ENCODE results near the gene CLIC5.

Gene CLIC5

GRCh38 chr6:45987856-45988255 is 27.8 kb downstream of the CLIC5 start:
- Histone ChIP-seq H3K27me3 (ENCODE audit: insufficient read depth, low read length) (no peaks in the 10 kb centered on the region), H3K79me1 (ENCODE audit: low read length) (no peaks in the 10 kb centered on the region), H3K27ac (ENCODE audit: low read depth, low read length) (no peak overlapping the region), H3K79me2 (ENCODE audit: control insufficient read depth, insufficient read depth, low read length, poor library complexity) (no peaks in the 10 kb centered on the region), H4K8ac (ENCODE audit: low read depth, low read length) (no peak overlapping the region), H3K23ac (ENCODE audit: low read length) (no peak overlapping the region), H3K4ac (ENCODE audit: low read depth, low read length) (no peak overlapping the region), H3K4me3 (ENCODE audit: low read depth, low read length) (no peak overlapping the region), H2BK120ac (ENCODE audit: insufficient read depth, low read length, poor library complexity) (no peak overlapping the region), H2AFZ (ENCODE audit: insufficient read depth, low read length, poor library complexity) (no peak overlapping the region), H3K4me1 (ENCODE audit: control insufficient read depth in 1 of 2, insufficient read depth in 2 of 2, low read length in 2 of 2) (peaks cover 2 to 7% of the 10 kb centered on the region in 2 experiments), H3K36me3 (ENCODE audit: control insufficient read depth in 1 of 2, insufficient read depth in 2 of 2, low read length in 2 of 2) (no peaks in the 10 kb centered on the region), H3K9ac (ENCODE audit: low read length) (no peak overlapping the region), H4K91ac (ENCODE audit: low read depth, low read length) (no peak overlapping the region), H2BK12ac (ENCODE audit: low read length) (no peak overlapping the region), H2AK5ac (ENCODE audit: low read length) (no peak overlapping the region), H3K9me3 (ENCODE audit: insufficient read depth, low read depth, low read length) (no peaks in the 10 kb centered on the region), H2BK5ac (ENCODE audit: low read depth, low read length, poor library complexity) (no peak overlapping the region), H3K14ac (ENCODE audit: low read length) (no peak overlapping the region), H3K18ac (ENCODE audit: low read length) (no peak overlapping the region), H4K12ac (ENCODE audit: low read depth, low read length) (no peak overlapping the region), H3K4me2 (ENCODE audit: low read length) (no peak overlapping the region)
- peak; percentile 31 to 59 for DNase-seq
- no CpG with 5 or more reads among the region's 1 CpG for WGBS (ENCODE audit: extremely low coverage, insufficient coverage, insufficient read length)

GRCh38 chr6:45986746-45987274 is 28.9 kb downstream of the CLIC5 start:
- Histone ChIP-seq H2BK12ac (ENCODE audit: low read length) (no peak overlapping the region), H3K27me3 (ENCODE audit: insufficient read depth, low read length) (no peaks in the 10 kb centered on the region)

GRCh38 chr6:45984788-45985425 is 30.8 kb downstream of the CLIC5 start:
- no CpG with 5 or more reads among the region's 5 CpGs for WGBS (ENCODE audit: extremely low coverage, insufficient coverage, insufficient read length)

More at GRCh38 chr6:45986746-45987274, 28.9 kb downstream of the CLIC5 start:
- no peak overlapping the region for H3K27ac ChIP-seq (ENCODE audit: low read depth, low read length)
- no peak overlapping the region for H3K9ac ChIP-seq (ENCODE audit: low read length)
- no peaks in the 10 kb centered on the region for H3K79me2 ChIP-seq (ENCODE audit: control insufficient read depth, insufficient read depth, low read length, poor library complexity)
- no peaks in the 10 kb centered on the region for H3K9me3 ChIP-seq (ENCODE audit: insufficient read depth, low read depth, low read length)
- no peaks in the 10 kb centered on the region for H3K79me1 ChIP-seq (ENCODE audit: low read length)
- no peak overlapping the region for H2BK5ac ChIP-seq (ENCODE audit: low read depth, low read length, poor library complexity)
- H2AFZ ChIP-seq (ENCODE audit: insufficient read depth, low read length, poor library complexity) = no peak overlapping the region
- no peak overlapping the region for H2BK120ac ChIP-seq (ENCODE audit: insufficient read depth, low read length, poor library complexity)
- H4K8ac ChIP-seq (ENCODE audit: low read depth, low read length) = no peak overlapping the region
- no peaks in the 10 kb centered on the region for H3K36me3 ChIP-seq (ENCODE audit: control insufficient read depth in 1 of 2, insufficient read depth in 2 of 2, low read length in 2 of 2)
- H3K14ac ChIP-seq (ENCODE audit: low read length) = no peak overlapping the region
- no peak overlapping the region for H3K4me3 ChIP-seq (ENCODE audit: low read depth, low read length)
- H3K4ac ChIP-seq (ENCODE audit: low read depth, low read length) = no peak overlapping the region
- H3K4me1 ChIP-seq (ENCODE audit: control insufficient read depth in 1 of 2, insufficient read depth in 2 of 2, low read length in 2 of 2) = peaks cover 2 to 7% of the 10 kb centered on the region in 2 experiments
- no peak overlapping the region for H4K12ac ChIP-seq (ENCODE audit: low read depth, low read length)
- DNase-seq = peak in 1 of 2 donors; percentile 51
- no peak overlapping the region for H3K4me2 ChIP-seq (ENCODE audit: low read length)
- no peak overlapping the region for H3K18ac ChIP-seq (ENCODE audit: low read length)
- H2AK5ac ChIP-seq (ENCODE audit: low read length) = no peak overlapping the region
- H4K91ac ChIP-seq (ENCODE audit: low read depth, low read length) = no peak overlapping the region
- H3K23ac ChIP-seq (ENCODE audit: low read length) = no peak overlapping the region

GRCh38 chr6:45984347-45984746 is 31.3 kb downstream of the CLIC5 start:
- WGBS (ENCODE audit: extremely low coverage, insufficient coverage, insufficient read length) = no CpG with 5 or more reads among the region's 7 CpGs
- Histone ChIP-seq H3K4me1 (ENCODE audit: control insufficient read depth in 1 of 2, insufficient read depth in 2 of 2, low read length in 2 of 2) (peaks cover 2 to 8% of the 10 kb centered on the region in 2 experiments), H3K79me2 (ENCODE audit: control insufficient read depth, insufficient read depth, low read length, poor library complexity) (no peaks in the 10 kb centered on the region), H3K23ac (ENCODE audit: low read length) (no peak overlapping the region), H3K79me1 (ENCODE audit: low read length) (no peaks in the 10 kb centered on the region), H3K4me2 (ENCODE audit: low read length) (no peak overlapping the region), H3K18ac (ENCODE audit: low read length) (no peak overlapping the region), H2AK5ac (ENCODE audit: low read length) (no peak overlapping the region), H3K36me3 (ENCODE audit: control insufficient read depth in 1 of 2, insufficient read depth in 2 of 2, low read length in 2 of 2) (no peaks in the 10 kb centered on the region), H4K91ac (ENCODE audit: low read depth, low read length) (no peak overlapping the region), H2BK5ac (ENCODE audit: low read depth, low read length, poor library complexity) (no peak overlapping the region), H3K9ac (ENCODE audit: low read length) (no peak overlapping the region), H3K27me3 (ENCODE audit: insufficient read depth, low read length) (no peaks in the 10 kb centered on the region), H3K4me3 (ENCODE audit: low read depth, low read length) (no peak overlapping the region), H2BK12ac (ENCODE audit: low read length) (no peak overlapping the region), H4K12ac (ENCODE audit: low read depth, low read length) (no peak overlapping the region), H3K9me3 (ENCODE audit: insufficient read depth, low read depth, low read length) (no peaks in the 10 kb centered on the region), H3K27ac (ENCODE audit: low read depth, low read length) (no peak overlapping the region), H2AFZ (ENCODE audit: insufficient read depth, low read length, poor library complexity) (no peak overlapping the region), H3K14ac (ENCODE audit: low read length) (no peak overlapping the region), H2BK120ac (ENCODE audit: insufficient read depth, low read length, poor library complexity) (no peak overlapping the region), H4K8ac (ENCODE audit: low read depth, low read length) (no peak overlapping the region), H3K4ac (ENCODE audit: low read depth, low read length) (no peak overlapping the region)
- DNase-seq = no peak

More at GRCh38 chr6:45984788-45985425, 30.8 kb downstream of the CLIC5 start:
- Histone ChIP-seq H3K36me3 (ENCODE audit: control insufficient read depth in 1 of 2, insufficient read depth in 2 of 2, low read length in 2 of 2) (no peaks in the 10 kb centered on the region), H3K79me1 (ENCODE audit: low read length) (no peaks in the 10 kb centered on the region), H2BK120ac (ENCODE audit: insufficient read depth, low read length, poor library complexity) (no peak overlapping the region), H3K27me3 (ENCODE audit: insufficient read depth, low read length) (no peaks in the 10 kb centered on the region), H3K27ac (ENCODE audit: low read depth, low read length) (no peak overlapping the region), H2BK12ac (ENCODE audit: low read length) (no peak overlapping the region), H3K23ac (ENCODE audit: low read length) (no peak overlapping the region), H3K14ac (ENCODE audit: low read length) (no peak overlapping the region), H2BK5ac (ENCODE audit: low read depth, low read length, poor library complexity) (no peak overlapping the region), H2AFZ (ENCODE audit: insufficient read depth, low read length, poor library complexity) (no peak overlapping the region), H3K4ac (ENCODE audit: low read depth, low read length) (no peak overlapping the region), H3K79me2 (ENCODE audit: control insufficient read depth, insufficient read depth, low read length, poor library complexity) (no peaks in the 10 kb centered on the region), H2AK5ac (ENCODE audit: low read length) (no peak overlapping the region), H3K4me2 (ENCODE audit: low read length) (no peak overlapping the region), H4K8ac (ENCODE audit: low read depth, low read length) (no peak overlapping the region), H3K18ac (ENCODE audit: low read length) (no peak overlapping the region), H3K4me1 (ENCODE audit: control insufficient read depth in 1 of 2, insufficient read depth in 2 of 2, low read length in 2 of 2) (peaks cover 2 to 8% of the 10 kb centered on the region in 2 experiments), H4K91ac (ENCODE audit: low read depth, low read length) (no peak overlapping the region), H3K9ac (ENCODE audit: low read length) (no peak overlapping the region), H3K4me3 (ENCODE audit: low read depth, low read length) (no peak overlapping the region), H3K9me3 (ENCODE audit: insufficient read depth, low read depth, low read length) (no peaks in the 10 kb centered on the region), H4K12ac (ENCODE audit: low read depth, low read length) (no peak overlapping the region)
- no peak for DNase-seq
